AG04450 (cell line): ENCODE measurements around the gene FAM13C. TPM values are rescaled to one million over a fixed set of nuclear protein-coding genes. Genes with fewer than 3 reads are reported as not detected.
"Not testable (repeated sequence)": the region's sequence is repeated elsewhere in the genome, so short reads cannot be mapped to it uniquely, and the experiment has no call there.

ENCODE experiments used
- CTCF ChIA-PET: fragments of 300-600, 350-600 bp; formaldehyde crosslinking; extraction: SDS; loops from one replicate; lab custom pipeline; 2022; ENCODE audit warnings: antibody characterized with exemption, inconsistent platforms; lab: Charles Lee
- POLR2A ChIA-PET: fragments of 350-600 bp; formaldehyde crosslinking; extraction: SDS; loops from one replicate; lab custom pipeline; 2021; ENCODE audit warnings: antibody characterized with exemption, inconsistent platforms; lab: Yijun Ruan, JAX
- DNase-seq: peaks from one replicate; pipeline ENCODE4 v3.0.0-alpha.2; 2011; ENCODE audit warnings: low read depth, low spot score
- H3K27ac ChIP-seq: one replicate; pipeline ENCODE4 v1.5.1; 2012; ENCODE audit warnings: low read depth, low read length, control low read depth
- H3K27me3 ChIP-seq: one replicate; pipeline ENCODE4 v1.6.0; 2012; ENCODE audit warnings: low read length; ENCODE audit not compliant: control insufficient read depth, insufficient read depth
- H3K4me3 ChIP-seq: 2 replicates; pipeline ENCODE4 v1.5.1; 2011; ENCODE audit warnings: mild to moderate bottlenecking, low read depth, low read length, control low read depth
- H3K9me3 ChIP-seq: 2 replicates; pipeline ENCODE4 v1.5.1; 2012; ENCODE audit warnings: low read length; ENCODE audit not compliant: control insufficient read depth, insufficient read depth
- CTCF ChIP-seq: IDR thresholded peaks from 2 replicates; pipeline ENCODE4 v1.5.1; 2011; ENCODE audit warnings: low read depth, low read length, control low read depth, inconsistent platforms
- polyA plus RNA-seq: library from polyadenylated mRNA; depleted of rRNA; stranded (reverse); fragments of >200 nt; gene quantifications from 2 replicates; pipeline ENCODE4 v1.2.3, GENCODE V29; 2011

Gene FAM13C
- polyA plus RNA-seq, 1 experiment = 3.1 TPM

GRCh38 chr10:59227136-59227673 is 135.1 kb downstream of the FAM13C start:
- Histone ChIP-seq H3K27ac (no peak overlapping the region), H3K4me3 (no peak overlapping the region), H3K27me3 (no peaks in the 10 kb centered on the region), H3K9me3 (no peaks in the 10 kb centered on the region)
- DNase-seq = no peak
- POLR2A ChIA-PET = no interaction called here
- no peak for TF ChIP-seq CTCF
- CTCF ChIA-PET = no interaction called here

DNA sequence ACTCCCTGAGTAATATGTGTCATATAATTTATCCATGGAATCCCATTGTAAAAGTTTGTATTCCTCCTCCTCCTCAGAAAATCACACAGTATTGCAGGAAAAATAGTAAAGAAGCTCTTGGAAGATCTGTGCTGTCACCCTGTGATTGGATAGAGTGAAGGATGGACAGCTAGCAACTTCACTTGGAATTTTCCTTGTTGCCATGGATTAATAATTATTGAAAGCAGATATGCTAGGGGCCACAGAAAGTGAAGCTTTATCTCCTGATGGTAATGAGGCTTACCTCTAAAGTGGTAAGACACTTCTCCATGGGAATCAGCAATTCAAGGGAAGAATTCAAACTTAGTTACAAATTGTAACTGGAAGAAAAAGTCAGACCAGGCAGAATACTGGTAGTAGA is 137.1 kb downstream of the FAM13C start:
- Histone ChIP-seq H3K27ac (no peak overlapping the region), H3K4me3 (no peak overlapping the region), H3K9me3 (no peaks in the 10 kb centered on the region), H3K27me3 (no peaks in the 10 kb centered on the region)
- CTCF ChIA-PET = no interaction called here
- POLR2A ChIA-PET = no interaction called here
- no peak for DNase-seq
- TF ChIP-seq CTCF = no peak

- DNase-seq, H3K9me3 ChIP-seq, POLR2A ChIA-PET, H3K27ac ChIP-seq, H3K4me3 ChIP-seq, H3K27me3 ChIP-seq: not testable (repeated sequence)
- CTCF ChIA-PET = interaction anchor here (0.6 to 0.7 kb wide), 2 partner anchors 357 to 621 kb away, joined by 3 read pairs; no protein-coding TSS in a partner anchor
Measured at GRCh38 chr10:59223597-59223996, 138.8 kb downstream of the FAM13C start.

GRCh38 chr10:59222788-59223187 is 139.6 kb downstream of the FAM13C start:
- Histone ChIP-seq H3K27ac (no peak overlapping the region), H3K9me3 (no peaks in the 10 kb centered on the region), H3K4me3 (no peak overlapping the region), H3K27me3 (no peaks in the 10 kb centered on the region)
- no peak for TF ChIP-seq CTCF
- POLR2A ChIA-PET = no interaction called here
- CTCF ChIA-PET = no interaction called here
- DNase-seq = no peak

DNA sequence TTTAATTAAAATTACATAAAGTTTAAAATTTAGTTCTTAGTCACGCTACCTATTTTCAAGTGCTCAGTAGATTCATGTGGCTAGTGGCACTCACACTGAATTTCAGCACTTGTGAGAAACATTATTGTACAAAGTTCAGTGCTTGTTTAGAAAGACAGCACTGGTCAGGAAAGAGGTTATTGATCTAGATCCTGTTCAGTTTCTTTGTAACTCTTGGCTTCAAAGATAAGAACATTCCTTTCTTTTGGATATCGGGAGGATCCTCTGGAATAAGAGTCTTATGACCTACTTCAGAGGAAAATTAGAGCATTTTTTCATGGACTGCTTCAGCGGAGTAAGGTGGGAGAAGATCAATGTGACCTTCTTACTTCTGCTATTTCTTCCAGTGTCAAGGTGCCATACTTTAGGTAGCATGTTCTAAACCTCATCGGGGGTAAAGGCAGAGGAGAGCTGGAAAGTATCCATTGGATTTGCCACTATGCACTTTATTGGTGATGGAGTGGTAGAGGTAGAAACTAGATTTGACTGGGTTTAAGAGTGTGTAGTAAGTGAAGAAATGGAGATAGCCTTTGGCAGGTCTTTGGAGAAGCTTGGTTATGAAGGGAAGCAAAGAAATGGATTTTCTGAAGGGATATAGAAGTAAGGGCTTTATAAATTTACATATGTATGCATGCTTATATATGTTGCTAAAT is 146.0 kb downstream of the FAM13C start:
- no peak overlapping the region for H3K4me3 ChIP-seq
- TF ChIP-seq CTCF = no peak
- ChIA-PET CTCF (no interaction called here), POLR2A (no interaction called here)
- H3K27me3 ChIP-seq = no peaks in the 10 kb centered on the region
- no peak overlapping the region for H3K27ac ChIP-seq
- no peak for DNase-seq
- no peaks in the 10 kb centered on the region for H3K9me3 ChIP-seq
